Endodermal cell (in vitro differentiated cells): ENCODE data around the gene GAS7. TPM values are rescaled to one million over a fixed set of nuclear protein-coding genes. Genes with fewer than 3 reads are reported as not detected.
A peak's percentile ranks its signal among the peaks of the same experiment; 100 is the strongest.

Experiments used
- DNase-seq: peaks from one replicate; pipeline ENCODE4 v3.0.0-alpha.2; 2017
- H3K27ac ChIP-seq: 2 replicates; pipeline ENCODE4 v1.5.1; 2013; ENCODE audit warnings: mild to moderate bottlenecking, low read depth, low read length, moderate library complexity
- H3K27me3 ChIP-seq: 2 replicates; pipeline ENCODE4 v1.6.1; 2013; ENCODE audit warnings: mild to moderate bottlenecking, low read length, moderate library complexity; ENCODE audit not compliant: insufficient read depth, control insufficient read depth, poor library complexity, severe bottlenecking
- H3K36me3 ChIP-seq: 2 replicates; pipeline ENCODE4 v1.7.0; 2013; ENCODE audit warnings: mild to moderate bottlenecking, low read length, moderate library complexity; ENCODE audit not compliant: control insufficient read depth, insufficient read depth
- H3K4me1 ChIP-seq: one replicate; pipeline ENCODE4 v1.7.0; 2013; ENCODE audit warnings: low read length; ENCODE audit not compliant: control insufficient read depth, insufficient read depth
- H3K4me3 ChIP-seq: 2 replicates; pipeline ENCODE4 v1.5.1; 2013; ENCODE audit warnings: mild to moderate bottlenecking, low read length, moderate library complexity
- H3K9ac ChIP-seq: 2 replicates; pipeline ENCODE4 v1.6.1; 2013; ENCODE audit warnings: mild to moderate bottlenecking, low read length, moderate library complexity; ENCODE audit not compliant: poor library complexity, severe bottlenecking; ENCODE audit errors: extremely low read depth
- H3K9me3 ChIP-seq: 2 replicates; pipeline ENCODE4 v1.6.1; 2013; ENCODE audit warnings: mild to moderate bottlenecking, low read length, moderate library complexity; ENCODE audit not compliant: control insufficient read depth
- H3K27ac Mint-ChIP-seq: 2 replicates; pipeline ENCODE4 v1.8.0; 2020; ENCODE audit warnings: mixed read lengths
- H3K27me3 Mint-ChIP-seq: 2 replicates; pipeline ENCODE4 v1.8.0; 2021; ENCODE audit warnings: mild to moderate bottlenecking, mixed read lengths; ENCODE audit not compliant: insufficient read depth
- H3K36me3 Mint-ChIP-seq: 2 replicates; pipeline ENCODE4 v1.8.0; 2020; ENCODE audit warnings: low read depth, mixed read lengths
- H3K4me1 Mint-ChIP-seq: 2 replicates; pipeline ENCODE4 v1.8.0; 2020; ENCODE audit warnings: mixed read lengths
- H3K4me3 Mint-ChIP-seq: 2 replicates; pipeline ENCODE4 v1.8.0; 2020; ENCODE audit warnings: mild to moderate bottlenecking, moderate library complexity, mixed read lengths
- H3K9me3 Mint-ChIP-seq: 2 replicates; pipeline ENCODE4 v1.8.0; 2020; ENCODE audit warnings: mild to moderate bottlenecking, mixed read lengths
- WGBS, 2 experiments: methylation state at CpG; one replicate each; pipeline versions ENCODE4 v1.1.5 to v1.1.7; 2013; ENCODE audit warnings: missing lambda C conversion rate in 2 of 2, mixed read lengths in 1 of 2; ENCODE audit not compliant: insufficient coverage in 1 of 2, insufficient read length in 1 of 2; 5-methylcytosine and 5-hydroxymethylcytosine counted together
- total RNA-seq, 2 donors: library from RNA; stranded (reverse); fragmentation: NEBNext Ultra II Directional in 1 of 2; extraction: Animal tissue kit (Norgen Biotek cat#: 25700) in 1 of 2; gene quantifications; 2 replicates in 1 of 2; 3 replicates in 1 of 2; pipeline ENCODE4 v1.2.1, GENCODE V29; 2021
- TF ChIP-seq, protein P1 (sequence below): fragments of 200-600 bp; sonication (generic); conservative IDR thresholded peaks from 2 replicates; pipeline ENCODE4 v1.5.0; 2021; ENCODE audit warnings: antibody characterized with exemption, mild to moderate bottlenecking

The GAS7 gene
- total RNA-seq, 2 donors from 2014 or later: 8.6 to 14.7 TPM

DNA sequence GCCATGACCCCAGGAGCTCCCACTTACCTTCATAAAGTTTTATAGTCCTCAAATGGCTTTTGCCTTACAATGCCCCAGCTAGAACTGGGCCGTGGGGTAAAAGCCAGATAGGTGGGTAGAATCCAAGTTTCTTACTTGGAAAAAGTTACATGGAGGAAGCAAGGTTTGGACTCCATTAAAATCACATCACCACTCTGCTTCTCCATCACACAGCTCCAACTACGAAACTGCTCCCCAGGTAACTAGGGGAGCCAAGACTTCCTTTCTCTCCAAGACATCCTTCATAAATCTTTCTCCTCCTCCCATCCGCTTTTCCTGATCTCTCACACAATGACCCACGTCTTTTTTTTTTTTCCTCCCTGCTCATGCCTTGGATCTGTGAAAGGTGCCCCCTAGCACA is 162.5 kb downstream of the GAS7 start:
- H3K4me3 ChIP-seq: no peak overlapping the region
- H3K27me3 ChIP-seq: no peaks in the 10 kb centered on the region
- no peaks in the 10 kb centered on the region for H3K9me3 ChIP-seq
- peak overlapping the region; percentile 66 for H3K27ac ChIP-seq
- WGBS, 2 experiments: 83 to 93% methylated on average over 1 to 4 of the region's 4 CpGs
- H3K9ac ChIP-seq: no peak overlapping the region
- no peaks in the 10 kb centered on the region for H3K4me1 ChIP-seq
- H3K27ac Mint-ChIP-seq: no peak overlapping the region
- no peak for DNase-seq
- no peaks in the 10 kb centered on the region for H3K4me1 Mint-ChIP-seq
- H3K9me3 Mint-ChIP-seq: no peaks in the 10 kb centered on the region
- no peaks in the 10 kb centered on the region for H3K36me3 ChIP-seq
- H3K4me3 Mint-ChIP-seq: no peak overlapping the region
- no peaks in the 10 kb centered on the region for H3K27me3 Mint-ChIP-seq
- TF ChIP-seq, protein P1, sequence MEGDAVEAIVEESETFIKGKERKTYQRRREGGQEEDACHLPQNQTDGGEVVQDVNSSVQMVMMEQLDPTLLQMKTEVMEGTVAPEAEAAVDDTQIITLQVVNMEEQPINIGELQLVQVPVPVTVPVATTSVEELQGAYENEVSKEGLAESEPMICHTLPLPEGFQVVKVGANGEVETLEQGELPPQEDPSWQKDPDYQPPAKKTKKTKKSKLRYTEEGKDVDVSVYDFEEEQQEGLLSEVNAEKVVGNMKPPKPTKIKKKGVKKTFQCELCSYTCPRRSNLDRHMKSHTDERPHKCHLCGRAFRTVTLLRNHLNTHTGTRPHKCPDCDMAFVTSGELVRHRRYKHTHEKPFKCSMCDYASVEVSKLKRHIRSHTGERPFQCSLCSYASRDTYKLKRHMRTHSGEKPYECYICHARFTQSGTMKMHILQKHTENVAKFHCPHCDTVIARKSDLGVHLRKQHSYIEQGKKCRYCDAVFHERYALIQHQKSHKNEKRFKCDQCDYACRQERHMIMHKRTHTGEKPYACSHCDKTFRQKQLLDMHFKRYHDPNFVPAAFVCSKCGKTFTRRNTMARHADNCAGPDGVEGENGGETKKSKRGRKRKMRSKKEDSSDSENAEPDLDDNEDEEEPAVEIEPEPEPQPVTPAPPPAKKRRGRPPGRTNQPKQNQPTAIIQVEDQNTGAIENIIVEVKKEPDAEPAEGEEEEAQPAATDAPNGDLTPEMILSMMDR: no peak
- no peaks in the 10 kb centered on the region for H3K36me3 Mint-ChIP-seq

DNA sequence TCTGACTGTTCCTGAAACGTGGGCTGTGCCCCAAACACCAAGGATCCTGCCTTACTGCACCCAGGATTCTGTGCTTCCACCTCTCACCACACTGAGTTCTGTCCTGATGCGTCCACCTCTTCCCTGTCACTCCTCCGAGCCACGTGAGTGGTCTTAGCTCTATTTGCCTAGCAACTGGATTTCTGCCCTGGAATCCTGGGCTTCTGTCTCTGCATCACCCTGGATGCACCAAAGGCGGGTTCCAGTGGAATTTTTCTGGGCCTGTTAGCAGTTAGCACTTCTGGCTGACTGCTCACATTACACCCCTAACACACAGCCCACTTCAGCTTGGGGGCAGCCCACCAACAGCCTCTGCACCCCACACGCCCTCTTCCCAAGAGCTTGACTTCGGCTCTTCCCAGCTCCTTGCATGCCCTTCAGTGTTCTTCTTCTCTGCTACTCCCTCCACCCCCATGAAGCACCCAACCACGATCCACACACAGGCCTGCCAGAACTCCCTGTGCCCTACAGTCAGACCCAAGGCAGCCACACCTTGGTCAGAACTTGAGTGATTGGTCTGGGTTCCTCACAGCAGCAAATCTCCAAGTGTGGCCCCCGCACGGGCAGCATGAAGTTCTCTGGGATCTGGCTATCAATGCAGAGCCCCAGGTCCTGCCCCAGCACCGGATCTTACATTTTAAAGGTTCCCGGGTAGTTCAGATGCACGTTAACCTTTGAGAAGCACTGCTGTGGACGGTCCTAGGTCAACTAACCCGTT is 163.5 kb downstream of the GAS7 start:
- Histone ChIP-seq H3K27ac (no peak overlapping the region), H3K36me3 (no peaks in the 10 kb centered on the region)
- no peak overlapping the region for H3K4me3 Mint-ChIP-seq

DNA sequence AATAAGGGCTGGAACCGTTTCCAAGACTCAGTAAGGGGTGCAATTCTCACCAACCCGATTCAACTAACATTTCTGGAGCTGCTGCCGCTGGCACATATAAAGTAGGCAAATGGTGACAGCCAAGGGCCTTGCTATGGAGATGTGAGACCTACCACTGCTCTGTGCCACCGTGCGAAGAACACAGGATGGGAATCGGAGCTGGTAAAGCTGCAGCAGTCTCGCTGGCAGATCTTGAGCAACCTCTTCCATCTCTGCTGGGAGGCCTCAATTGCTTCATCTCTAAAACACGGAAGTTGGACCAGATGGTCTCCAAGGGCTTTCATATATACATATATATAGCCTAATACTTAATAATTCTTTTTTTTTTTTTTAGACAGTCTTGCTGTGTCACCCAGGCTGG is 164.4 kb downstream of the GAS7 start:
- no peaks in the 10 kb centered on the region for H3K9me3 ChIP-seq
- no peaks in the 10 kb centered on the region for H3K36me3 ChIP-seq
- TF ChIP-seq, protein P1: no peak
- no peaks in the 10 kb centered on the region for H3K4me1 ChIP-seq
- H3K9ac ChIP-seq: no peak overlapping the region
- WGBS, 2 experiments: 96 to 97% methylated on average over 6 to 7 of the region's 8 CpGs
- H3K36me3 Mint-ChIP-seq: no peaks in the 10 kb centered on the region
- H3K27me3 ChIP-seq: no peaks in the 10 kb centered on the region
- no peak overlapping the region for H3K4me3 ChIP-seq
- no peak overlapping the region for H3K27ac Mint-ChIP-seq
- H3K9me3 Mint-ChIP-seq: no peaks in the 10 kb centered on the region
- DNase-seq: no peak
- H3K27me3 Mint-ChIP-seq: no peaks in the 10 kb centered on the region
- H3K4me1 Mint-ChIP-seq: no peaks in the 10 kb centered on the region
- H3K4me3 Mint-ChIP-seq: no peak overlapping the region
- no peak overlapping the region for H3K27ac ChIP-seq

More for the DNA sequence above, 163.5 kb downstream of the GAS7 start:
- 87 to 90% methylated on average over 10 to 15 of the region's 15 CpGs for WGBS, 2 experiments
- Mint-ChIP-seq H3K27me3 (no peaks in the 10 kb centered on the region), H3K36me3 (no peaks in the 10 kb centered on the region), H3K4me1 (no peaks in the 10 kb centered on the region), H3K9me3 (no peaks in the 10 kb centered on the region), H3K27ac (no peak overlapping the region)
- Histone ChIP-seq H3K4me1 (no peaks in the 10 kb centered on the region), H3K9ac (no peak overlapping the region), H3K27me3 (no peaks in the 10 kb centered on the region), H3K4me3 (no peak overlapping the region), H3K9me3 (no peaks in the 10 kb centered on the region)
- no peak for DNase-seq
- TF ChIP-seq, protein P1: no peak
